Stimulated activated CD8-positive, alpha-beta memory T cell treated with anti-CD3 and anti-CD28 coated beads, Interleukin-15, amount 100 ng/mL, for 4 hours (primary cell): ENCODE results near the gene ZFP36L2.

Source experiments
- DNase-seq, 2 donors: peaks; one replicate each; pipeline ENCODE4 v3.0.0-alpha.2; 2020; ENCODE audit warnings: low read depth in 2 of 2

The ZFP36L2 gene, protein sequence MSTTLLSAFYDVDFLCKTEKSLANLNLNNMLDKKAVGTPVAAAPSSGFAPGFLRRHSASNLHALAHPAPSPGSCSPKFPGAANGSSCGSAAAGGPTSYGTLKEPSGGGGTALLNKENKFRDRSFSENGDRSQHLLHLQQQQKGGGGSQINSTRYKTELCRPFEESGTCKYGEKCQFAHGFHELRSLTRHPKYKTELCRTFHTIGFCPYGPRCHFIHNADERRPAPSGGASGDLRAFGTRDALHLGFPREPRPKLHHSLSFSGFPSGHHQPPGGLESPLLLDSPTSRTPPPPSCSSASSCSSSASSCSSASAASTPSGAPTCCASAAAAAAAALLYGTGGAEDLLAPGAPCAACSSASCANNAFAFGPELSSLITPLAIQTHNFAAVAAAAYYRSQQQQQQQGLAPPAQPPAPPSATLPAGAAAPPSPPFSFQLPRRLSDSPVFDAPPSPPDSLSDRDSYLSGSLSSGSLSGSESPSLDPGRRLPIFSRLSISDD

DNA sequence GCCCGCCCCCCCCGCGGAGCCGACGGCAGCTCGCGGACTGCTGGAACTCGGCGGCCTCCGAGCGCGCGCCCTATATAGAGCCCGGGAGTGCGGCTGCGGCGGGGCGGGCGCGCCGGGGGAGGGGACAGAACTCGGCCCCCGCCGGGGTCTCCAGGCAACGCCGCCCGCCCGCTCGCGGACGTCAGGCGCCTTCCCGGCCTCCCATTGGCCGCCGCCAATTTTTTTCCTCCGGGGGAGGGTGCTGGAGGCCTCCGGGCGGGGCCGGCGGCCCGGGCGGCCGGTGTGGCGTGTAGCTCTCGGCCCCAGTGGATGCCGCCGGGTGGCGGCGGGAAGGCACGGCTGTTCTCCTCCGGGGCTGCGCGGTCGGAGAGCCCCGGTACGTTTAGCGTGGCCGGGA is at the start of gene ZFP36L2:
Gene ZFP36L2 (minus strand): TSS at position 49 of the 397 bp plus-strand sequence. CDS start 291 bp downstream, outside the sequence.
- peak; percentile 88 to 96 for DNase-seq

DNA sequence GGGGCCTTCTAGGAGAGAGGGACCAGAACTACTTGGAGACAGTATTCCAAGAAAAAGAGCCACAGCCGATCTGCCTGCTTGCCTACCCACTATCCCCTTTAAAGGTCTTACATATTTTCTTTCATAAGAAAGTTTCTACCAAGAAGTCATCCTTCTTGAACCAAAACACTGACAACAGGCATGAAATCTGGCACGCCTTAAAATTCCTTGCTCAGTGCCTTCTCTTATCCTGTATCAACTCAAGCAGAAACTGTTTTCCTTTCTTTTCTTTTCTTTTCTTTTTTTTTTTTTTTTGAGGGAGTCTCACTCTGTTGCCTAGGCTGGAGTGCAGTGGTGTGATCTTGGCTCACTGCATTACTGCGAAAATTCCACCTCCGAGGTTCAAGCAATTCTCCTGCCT is 48.3 kb upstream of the ZFP36L2 start:
- no peak for DNase-seq

DNA sequence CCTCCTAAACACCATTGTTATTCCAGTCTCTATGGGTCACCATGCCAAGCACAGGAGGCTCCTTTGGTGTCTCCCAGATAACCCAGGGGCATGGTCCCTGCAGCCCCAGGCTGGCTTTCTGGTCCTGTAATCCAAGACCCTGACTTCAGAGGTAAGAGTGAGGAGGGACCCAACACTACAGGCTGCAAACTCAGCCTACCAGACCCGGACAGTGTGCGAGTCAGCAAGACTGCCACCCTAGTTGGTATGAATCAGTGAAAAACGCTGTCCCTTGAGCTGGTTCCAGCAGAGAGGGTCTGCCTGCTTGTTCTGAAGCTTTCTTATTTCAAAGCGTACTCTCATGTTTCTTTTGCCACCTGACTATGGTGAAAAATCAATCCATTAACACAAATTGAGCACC is 47.6 kb upstream of the ZFP36L2 start:
- DNase-seq = no peak

- no peak for DNase-seq
These were observed 47.1 kb upstream of the ZFP36L2 start for GRCh38 chr2:43273529-43273928.

DNA sequence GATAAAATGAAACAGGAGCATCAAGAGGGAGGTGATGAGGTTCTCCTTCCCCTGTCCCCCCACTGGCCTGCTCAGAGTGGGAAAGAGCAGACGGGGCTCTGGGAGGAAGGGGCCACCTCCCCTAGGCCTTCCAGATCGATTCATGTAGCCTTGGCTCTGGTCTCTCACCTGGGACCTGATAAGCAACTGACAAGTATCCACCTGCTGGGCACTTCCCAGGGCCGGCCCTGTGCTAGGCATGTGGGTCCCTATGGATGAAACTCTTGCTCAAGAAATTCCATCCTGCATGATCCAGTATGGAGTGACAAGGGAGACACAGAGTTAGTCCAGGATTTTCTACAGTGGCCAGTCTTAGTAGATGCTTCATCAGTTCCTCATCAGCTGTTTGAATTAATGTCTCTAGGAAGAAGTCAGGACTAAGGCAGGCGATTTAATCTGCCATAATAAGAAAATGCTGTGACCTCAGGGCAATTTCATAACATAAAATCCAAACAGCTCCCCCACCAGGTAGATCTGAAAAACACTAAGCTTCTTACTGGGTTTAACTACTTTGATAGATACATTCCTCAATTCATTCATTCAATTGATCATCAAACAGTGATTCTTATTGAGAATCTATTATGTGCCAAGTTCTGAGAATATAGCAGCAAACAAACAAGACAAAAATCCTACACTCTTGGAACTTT is 44.7 kb upstream of the ZFP36L2 start:
- DNase-seq = no peak

GRCh38 chr2:43270461-43270860 is 44.1 kb upstream of the ZFP36L2 start:
- no peak for DNase-seq

DNA sequence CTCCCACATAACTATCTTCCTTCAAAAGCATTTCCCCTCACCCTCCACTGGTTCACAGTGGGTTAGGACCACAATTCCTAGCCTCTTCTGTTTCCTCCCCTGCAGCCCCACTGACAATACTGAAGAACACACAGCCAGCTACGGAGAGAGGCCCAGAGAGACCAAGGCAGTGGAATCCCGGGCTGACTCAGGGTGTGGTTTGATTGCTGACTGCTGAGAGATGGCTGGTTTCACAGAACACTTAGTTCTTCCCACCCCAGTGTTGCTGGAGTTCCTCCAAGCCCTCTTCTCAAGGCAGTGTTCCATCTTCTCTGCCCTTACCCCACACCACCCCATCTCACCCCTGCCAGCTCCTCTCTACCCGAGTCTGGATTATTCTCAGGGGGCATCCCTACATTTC is 43.3 kb upstream of the ZFP36L2 start:
- no peak for DNase-seq

DNA sequence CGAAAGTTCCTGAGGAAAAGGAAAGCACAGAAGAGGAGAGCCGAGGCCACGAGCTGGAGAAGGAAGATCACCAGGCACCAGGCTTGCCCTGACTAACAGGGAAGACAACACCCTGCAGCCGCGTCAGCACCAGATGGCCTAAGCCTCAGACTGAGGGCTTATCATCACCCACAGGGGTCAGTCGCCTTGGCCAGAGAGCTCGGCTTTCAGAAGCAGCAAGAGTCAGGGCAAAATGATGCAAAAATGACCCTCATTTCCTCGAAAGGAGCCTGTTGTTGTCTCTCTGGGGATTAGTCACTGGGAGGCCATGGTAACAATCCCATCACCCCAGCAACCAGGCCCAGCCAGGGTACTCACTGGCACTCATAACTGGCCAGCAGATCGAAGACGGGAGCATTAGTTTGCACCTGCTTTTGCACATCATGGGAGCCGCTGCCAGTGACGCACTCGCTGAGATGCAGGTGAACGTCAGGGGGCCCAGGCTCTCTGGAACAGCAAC is 42.7 kb upstream of the ZFP36L2 start:
- DNase-seq = no peak

- DNase-seq = no peak
These were observed 41.9 kb upstream of the ZFP36L2 start for GRCh38 chr2:43268066-43268953.

- no peak for DNase-seq
These were observed 41.0 kb upstream of the ZFP36L2 start for GRCh38 chr2:43267381-43267780.

- no peak for DNase-seq
These were observed 40.3 kb upstream of the ZFP36L2 start for GRCh38 chr2:43266711-43267111.

GRCh38 chr2:43265421-43265820 is 39.0 kb upstream of the ZFP36L2 start:
- no peak for DNase-seq

DNA sequence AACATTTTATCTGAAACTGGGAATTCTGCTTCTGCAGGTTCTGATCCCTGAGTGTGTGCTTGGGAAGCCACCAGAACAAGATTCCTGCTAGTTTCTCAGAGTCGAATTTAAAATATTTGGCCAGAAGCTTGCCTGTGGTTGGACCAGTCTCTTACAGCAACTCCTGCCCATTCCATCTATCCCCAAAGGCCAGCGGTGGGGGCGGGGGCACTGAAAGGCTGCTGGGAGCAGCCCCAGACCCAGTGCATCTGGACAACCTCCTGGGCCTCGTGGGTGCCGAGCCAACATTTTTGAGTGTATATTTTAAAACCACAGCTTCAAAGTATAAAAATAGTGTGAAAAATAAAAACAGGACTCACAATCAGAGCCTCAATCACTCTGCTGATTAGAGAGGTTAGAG is 38.6 kb upstream of the ZFP36L2 start:
- no peak for DNase-seq

- no peak for DNase-seq
These were observed 36.5 kb upstream of the ZFP36L2 start for GRCh38 chr2:43262951-43263350.

- DNase-seq = no peak
These were observed 35.8 kb upstream of the ZFP36L2 start for GRCh38 chr2:43262239-43262638.

GRCh38 chr2:43259512-43259911 is 33.1 kb upstream of the ZFP36L2 start:
- no peak for DNase-seq

- no peak for DNase-seq
These were observed 32.2 kb upstream of the ZFP36L2 start for GRCh38 chr2:43258547-43259156.

DNA sequence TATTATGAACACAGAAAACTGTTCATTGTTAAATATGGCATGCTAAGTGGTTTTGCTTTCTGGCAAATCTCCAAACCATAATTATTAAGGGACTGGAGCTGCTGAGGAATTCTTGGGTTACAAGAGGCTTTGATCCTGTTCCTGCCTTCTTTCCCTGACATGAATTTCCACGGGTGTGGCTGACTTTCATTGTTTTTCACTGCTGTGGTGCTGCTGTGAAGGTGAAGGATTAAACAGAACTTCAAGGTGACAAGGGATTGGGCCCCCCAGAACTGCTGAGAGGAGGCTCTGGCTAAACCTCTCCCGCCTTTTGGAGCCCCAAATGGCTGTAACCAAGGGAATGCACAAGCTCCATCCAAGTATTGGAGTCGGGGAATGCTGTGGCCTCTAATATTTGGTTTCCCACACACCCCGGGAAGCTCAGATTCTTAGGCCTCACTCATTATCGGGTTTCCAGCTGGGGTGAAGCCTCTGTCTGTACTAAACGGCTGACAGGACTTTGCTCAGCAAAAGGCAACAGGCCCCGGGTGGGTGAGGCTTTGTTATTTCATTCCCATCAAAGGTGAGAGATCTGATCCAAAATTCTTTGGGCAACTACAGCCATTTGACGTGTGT is 29.0 kb upstream of the ZFP36L2 start:
- no peak for DNase-seq

DNA sequence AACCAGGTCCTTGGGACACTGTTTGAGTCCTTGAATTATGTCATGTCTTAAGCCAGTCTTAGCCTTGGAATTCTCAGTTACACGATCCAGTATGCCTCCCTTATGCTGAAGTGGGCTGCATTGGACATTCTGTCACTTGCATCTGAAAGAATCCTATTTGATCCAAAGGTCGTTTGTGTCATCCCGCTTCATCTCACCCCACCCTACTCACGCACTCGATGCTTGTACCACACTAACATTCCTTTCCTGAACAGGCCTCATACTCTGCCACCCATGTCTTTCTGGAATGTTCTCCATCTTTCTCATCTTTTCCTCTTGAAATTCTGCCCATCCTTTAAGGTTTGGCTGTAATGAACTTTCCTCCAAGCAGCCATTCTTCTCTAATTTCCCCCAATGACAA is 27.9 kb upstream of the ZFP36L2 start:
- DNase-seq = no peak

DNA sequence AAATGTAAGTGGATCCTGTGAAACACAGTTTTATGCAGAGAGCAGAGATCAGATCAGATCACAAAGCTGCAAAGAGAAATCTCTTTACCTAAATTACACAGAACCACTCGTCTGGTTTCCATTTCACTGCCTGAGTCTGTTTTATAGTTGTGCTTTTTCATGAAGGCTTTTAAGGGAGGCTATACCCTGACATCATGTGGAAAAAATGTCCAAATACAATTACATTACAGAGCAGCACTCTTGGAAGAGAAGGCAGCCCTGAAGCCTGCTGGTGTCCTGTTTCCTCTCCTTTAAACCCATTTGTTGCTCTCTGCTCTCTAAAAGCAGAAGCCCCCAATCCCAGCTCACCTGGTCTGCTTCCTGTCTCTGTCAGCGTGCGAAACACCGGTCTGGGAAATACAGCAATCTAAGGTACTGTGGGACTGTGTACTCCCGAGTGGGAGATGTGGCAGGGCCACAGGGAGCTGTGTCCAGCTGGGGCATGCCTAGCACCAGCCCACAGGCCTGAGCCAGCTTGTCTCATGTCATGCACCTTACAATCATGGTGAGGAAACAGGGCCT is 24.8 kb upstream of the ZFP36L2 start:
- no peak for DNase-seq

GRCh38 chr2:43250015-43250414 is 23.6 kb upstream of the ZFP36L2 start:
- no peak for DNase-seq
